ENCODE results near the gene CDKAL1.

DNA sequence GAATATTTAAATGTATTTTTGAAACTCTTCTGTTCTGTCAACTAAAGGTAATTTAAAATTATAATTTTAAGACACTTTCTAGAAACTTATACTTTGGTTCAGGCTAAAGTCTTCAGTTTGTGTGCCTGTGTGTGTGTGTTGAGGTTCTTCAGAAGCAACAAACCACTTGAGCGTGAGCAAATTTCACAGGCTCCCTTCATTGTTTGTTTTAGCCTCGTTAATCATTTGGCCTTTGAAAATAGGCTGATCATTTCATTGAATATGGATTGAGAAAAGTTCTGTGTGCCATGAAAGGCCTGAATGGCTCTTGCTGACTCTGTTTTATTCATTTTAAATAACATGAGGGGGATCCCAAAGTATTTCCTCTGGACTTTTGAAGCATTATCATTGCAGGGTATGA is 420.1 kb downstream of the CDKAL1 start:
- TF ChIP-seq SP1 (IDR thresholded peaks at IDR 0.05) (no peak), TARDBP (IDR thresholded peaks at IDR 0.05) (no peak), FOXM1 (IDR thresholded peaks at IDR 0.05; ENCODE audit: borderline replicate concordance) (no peak), SUZ12 (IDR thresholded peaks at IDR 0.05) (no peak), ZNF384 (IDR thresholded peaks at IDR 0.05) (no peak)
